ENCODE measurements around the gene FXYD4.

DNA sequence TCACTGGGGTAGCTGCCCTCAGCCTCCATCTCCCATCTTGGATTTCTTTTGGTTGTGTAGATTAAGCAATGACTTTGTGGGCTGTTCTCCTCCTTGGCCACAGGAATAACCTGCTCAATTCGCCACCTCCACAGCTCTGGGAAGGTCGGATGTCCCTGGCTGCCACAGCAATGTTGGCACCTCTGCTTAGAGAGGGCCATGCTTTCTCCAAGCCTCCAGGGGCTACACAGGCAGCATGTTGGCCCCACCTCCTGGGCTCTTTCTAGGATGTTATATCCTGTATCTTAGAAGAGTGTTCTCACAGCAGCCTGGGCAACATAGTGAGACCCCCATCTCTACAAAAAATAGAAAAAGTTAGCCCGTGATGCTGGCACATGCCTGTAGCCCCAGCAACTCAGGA is 35.4 kb upstream of the FXYD4 start:
- no peak for TF ChIP-seq EZH2phosphoT487 (IDR thresholded peaks at IDR 0.05; ENCODE audit: borderline replicate concordance, low read depth, low read length)
- TF ChIP-seq, protein P1, sequence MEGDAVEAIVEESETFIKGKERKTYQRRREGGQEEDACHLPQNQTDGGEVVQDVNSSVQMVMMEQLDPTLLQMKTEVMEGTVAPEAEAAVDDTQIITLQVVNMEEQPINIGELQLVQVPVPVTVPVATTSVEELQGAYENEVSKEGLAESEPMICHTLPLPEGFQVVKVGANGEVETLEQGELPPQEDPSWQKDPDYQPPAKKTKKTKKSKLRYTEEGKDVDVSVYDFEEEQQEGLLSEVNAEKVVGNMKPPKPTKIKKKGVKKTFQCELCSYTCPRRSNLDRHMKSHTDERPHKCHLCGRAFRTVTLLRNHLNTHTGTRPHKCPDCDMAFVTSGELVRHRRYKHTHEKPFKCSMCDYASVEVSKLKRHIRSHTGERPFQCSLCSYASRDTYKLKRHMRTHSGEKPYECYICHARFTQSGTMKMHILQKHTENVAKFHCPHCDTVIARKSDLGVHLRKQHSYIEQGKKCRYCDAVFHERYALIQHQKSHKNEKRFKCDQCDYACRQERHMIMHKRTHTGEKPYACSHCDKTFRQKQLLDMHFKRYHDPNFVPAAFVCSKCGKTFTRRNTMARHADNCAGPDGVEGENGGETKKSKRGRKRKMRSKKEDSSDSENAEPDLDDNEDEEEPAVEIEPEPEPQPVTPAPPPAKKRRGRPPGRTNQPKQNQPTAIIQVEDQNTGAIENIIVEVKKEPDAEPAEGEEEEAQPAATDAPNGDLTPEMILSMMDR (conservative IDR thresholded peaks at IDR 0.05; ENCODE audit: low read length): no peak

Data from OCI-LY7 (cell line).